GM12878 (cell line): ENCODE results near the gene HOXD11. TPM values are rescaled to one million over a fixed set of nuclear protein-coding genes. Genes with fewer than 3 reads are reported as not detected.

Source experiments
- ATAC-seq: fragments of 200-7000 bp; cut with Tn5 transposase; 3 replicates; pipeline ENCODE4 v1.9.1; 2020; ENCODE audit warnings: mild to moderate bottlenecking, moderate library complexity
- BruUV-seq: library from RNA; stranded (reverse); fragments of 400-500 nt; replicated peaks from 2 replicates; lab custom pipeline; 2021; lab: Mats Ljungman, UMichigan
- CTCF ChIA-PET: fragments of 300-600 bp; sonication (Branson Sonifier 250); formaldehyde crosslinking; extraction: SDS; loops from one replicate; lab custom pipeline; 2021; ENCODE audit warnings: inconsistent platforms; lab: Yijun Ruan, JAX
- POLR2A ChIA-PET: fragments of 350-600 bp; formaldehyde crosslinking; extraction: SDS; loops from one replicate; lab custom pipeline; 2021; ENCODE audit warnings: inconsistent platforms; lab: Charles Lee
- RAD21 ChIA-PET: fragments of 300-600 bp; sonication (Branson Sonifier 250); formaldehyde crosslinking; loops from one replicate; lab custom pipeline; 2023; ENCODE audit warnings: antibody characterized with exemption; ENCODE audit not compliant: unreplicated experiment; lab: Charles Lee
- SMC1A ChIA-PET: fragments of 300-600 bp; sonication (Branson Sonifier 250); formaldehyde crosslinking; loops from one replicate; lab custom pipeline; 2023; ENCODE audit not compliant: unreplicated experiment, uncharacterized antibody; lab: Charles Lee
- DNase-seq: peaks from one replicate; pipeline ENCODE4 v3.0.0-alpha.2; 2011; ENCODE audit warnings: low read depth, low spot score
- FAIRE-seq: peaks from 3 replicates; lab custom pipeline; 2011; peaks lifted over from hg19 to GRCh38; lab: Jason Lieb, UNC
- H2AFZ ChIP-seq: 2 replicates; pipeline ENCODE4 v1.6.0; 2011; ENCODE audit warnings: low read depth, low read length, control low read depth; ENCODE audit not compliant: control insufficient read depth
- H3K27ac ChIP-seq: 2 replicates; pipeline ENCODE4 v1.5.1; 2011; ENCODE audit warnings: control low read depth; ENCODE audit not compliant: control insufficient read depth, insufficient read depth
- H3K27me3 ChIP-seq, 2 experiments: replicated peaks in 1 of 2; 2 replicates each; pipeline versions ENCODE4 v1.6.0 to v1.6.1; 2011; ENCODE audit warnings: low read length in 1 of 2; ENCODE audit not compliant: control insufficient read depth in 2 of 2, insufficient read depth in 2 of 2
- H3K36me3 ChIP-seq, 2 experiments: 2 replicates each; pipeline ENCODE4 v1.5.1; 2011; ENCODE audit warnings: low read length in 1 of 2; ENCODE audit not compliant: control insufficient read depth in 2 of 2, insufficient read depth in 2 of 2
- H3K4me1 ChIP-seq: 2 replicates; pipeline ENCODE4 v1.6.1; 2011; ENCODE audit warnings: mild to moderate bottlenecking, low read length, moderate library complexity, mixed read lengths; ENCODE audit not compliant: control insufficient read depth, insufficient read depth
- H3K4me2 ChIP-seq: 2 replicates; pipeline ENCODE4 v1.6.0; 2011; ENCODE audit warnings: control low read depth; ENCODE audit not compliant: control insufficient read depth, insufficient read depth
- H3K4me3 ChIP-seq: fragments of 200-600 bp; sonication (generic); 2 replicates; pipeline ENCODE4 v1.5.1; 2016
- H3K79me2 ChIP-seq: 2 replicates; pipeline ENCODE4 v1.6.0; 2011; ENCODE audit warnings: low read length; ENCODE audit not compliant: control insufficient read depth, insufficient read depth
- H3K9ac ChIP-seq: 2 replicates; pipeline ENCODE4 v1.8.0; 2011; ENCODE audit warnings: low read length, control low read depth, mixed read lengths; ENCODE audit not compliant: control insufficient read depth, insufficient read depth
- H3K9me3 ChIP-seq: replicated peaks from 3 replicates; pipeline ENCODE4 v1.5.1; 2011; ENCODE audit warnings: mild to moderate bottlenecking, low read length; ENCODE audit not compliant: control insufficient read depth, insufficient read depth
- H4K20me1 ChIP-seq: 2 replicates; pipeline ENCODE4 v1.6.0; 2011; ENCODE audit not compliant: control insufficient read depth, insufficient read depth
- BHLHE40 ChIP-seq, 2 experiments: fragments of 450-650 bp in 1 of 2; IDR thresholded peaks; 2 replicates each; pipeline ENCODE4 v1.6.1; 2011 to 2017; ENCODE audit warnings: low read depth in 2 of 2, borderline replicate concordance in 1 of 2, improper control_type of control experiment in 1 of 2, low read length in 1 of 2, mild to moderate bottlenecking in 1 of 2
- CHD2 ChIP-seq: IDR thresholded peaks from 2 replicates; pipeline ENCODE4 v1.6.1; 2011; ENCODE audit warnings: low read depth, low read length, improper control_type of control experiment, borderline replicate concordance
- CREM ChIP-seq: IDR thresholded peaks from 2 replicates; pipeline ENCODE4 v1.6.1; 2014; ENCODE audit warnings: antibody characterized with exemption, low read depth
- GABPA ChIP-seq: IDR thresholded peaks from 2 replicates; pipeline ENCODE4 v1.6.1; 2014; ENCODE audit warnings: antibody characterized with exemption, low read depth, mild to moderate bottlenecking, inconsistent platforms
- JUND ChIP-seq: IDR thresholded peaks from 2 replicates; pipeline ENCODE4 v1.6.1; 2012; ENCODE audit warnings: low read depth, mild to moderate bottlenecking, low read length, improper control_type of control experiment, moderate library complexity
- KDM1A ChIP-seq: fragments of 200-600 bp; sonication (generic); IDR thresholded peaks from 2 replicates; pipeline ENCODE4 v1.6.1; 2016; ENCODE audit warnings: borderline replicate concordance
- NFYB ChIP-seq: IDR thresholded peaks from 2 replicates; pipeline ENCODE4 v1.6.1; 2011; ENCODE audit warnings: low read depth, mild to moderate bottlenecking, low read length, improper control_type of control experiment, moderate library complexity; ENCODE audit not compliant: insufficient read depth
- NR2C2 ChIP-seq: IDR thresholded peaks from 2 replicates; pipeline ENCODE4 v1.6.1; 2011; ENCODE audit warnings: borderline replicate concordance, low read depth; ENCODE audit not compliant: control insufficient read depth, insufficient read length
- RB1 ChIP-seq: fragments of 450-650 bp; formaldehyde crosslinking; IDR thresholded peaks from 2 replicates; pipeline ENCODE4 v1.6.1; 2017; ENCODE audit warnings: mild to moderate bottlenecking, borderline replicate concordance
- WRNIP1 ChIP-seq: IDR thresholded peaks from 2 replicates; pipeline ENCODE4 v1.6.1; 2011; ENCODE audit warnings: low read depth, low read length, improper control_type of control experiment, borderline replicate concordance
- YY1 ChIP-seq: IDR thresholded peaks from 2 replicates; pipeline ENCODE4 v1.6.1; 2011; ENCODE audit warnings: low read depth, mild to moderate bottlenecking, low read length
- WGBS: methylation state at CpG from one replicate; pipeline ENCODE4 v1.1.6; 2016; ENCODE audit warnings: low lambda C conversion rate; ENCODE audit not compliant: insufficient replicate concordance, insufficient coverage; ENCODE audit errors: missing lambda C conversion rate; 5-methylcytosine and 5-hydroxymethylcytosine counted together
- in situ Hi-C: fragments of 300-500 bp; cut with MboI; formaldehyde crosslinking; loops from 9 replicates; pipeline ENCODE4 v1.14.3; 2018; ENCODE audit warnings: mixed read lengths
- intact Hi-C: fragments of 100-400 bp; cut with micrococcal nuclease; formaldehyde crosslinking; loops from one replicate; pipeline ENCODE4 v1.14.2; 2022; ENCODE audit not compliant: unreplicated experiment
- polyA plus RNA-seq, 11 experiments: library from polyadenylated mRNA; depleted of rRNA in 4 of 11; unstranded in 6 of 11; stranded (reverse) in 5 of 11; fragments of >200 nt; fragmentation: Nextera tagmentation in 4 of 11; fragmentation: Illumina TruSeq in 1 of 11; extraction: Ambion mirVana in 4 of 11; extraction: Trizol in 1 of 11; gene quantifications; 1 replicate in 1 of 11; 2 replicates in 10 of 11; pipeline versions ENCODE4 v1.2.1 to v1.2.3, GENCODE V29; 2011 to 2016; ENCODE audit warnings: inconsistent platforms in 2 of 11, missing spikeins in 2 of 11, low read depth in 1 of 11
- total RNA-seq, 4 experiments: library from RNA; depleted of rRNA in 3 of 4; stranded (reverse); fragments of >200 nt in 3 of 4; fragmentation: Illumina TruSeq in 1 of 4; extraction: Trizol in 1 of 4; gene quantifications; 2 replicates each; pipeline versions ENCODE4 v1.2.1 to v1.2.3, GENCODE V29; 2013 to 2021
- TF ChIP-seq, protein P1 (sequence below): fragments of 450-650 bp; IDR thresholded peaks from 2 replicates; pipeline ENCODE4 v1.6.1; 2017; ENCODE audit warnings: mild to moderate bottlenecking, moderate library complexity
- TF ChIP-seq, protein P2 (sequence below): fragments of 450-650 bp; IDR thresholded peaks from 2 replicates; pipeline ENCODE4 v1.6.1; 2016; ENCODE audit warnings: mild to moderate bottlenecking
- TF ChIP-seq, protein P3 (sequence below): fragments of 450-650 bp; IDR thresholded peaks from 2 replicates; pipeline ENCODE4 v1.6.1; 2016; ENCODE audit warnings: mild to moderate bottlenecking, moderate library complexity, borderline replicate concordance

The HOXD11 gene
- total and polyA plus RNA-seq, 10 of the 15 experiments (the other 5 are each of a cell fraction or from before 2014, with no cell fraction given): not detected

DNA sequence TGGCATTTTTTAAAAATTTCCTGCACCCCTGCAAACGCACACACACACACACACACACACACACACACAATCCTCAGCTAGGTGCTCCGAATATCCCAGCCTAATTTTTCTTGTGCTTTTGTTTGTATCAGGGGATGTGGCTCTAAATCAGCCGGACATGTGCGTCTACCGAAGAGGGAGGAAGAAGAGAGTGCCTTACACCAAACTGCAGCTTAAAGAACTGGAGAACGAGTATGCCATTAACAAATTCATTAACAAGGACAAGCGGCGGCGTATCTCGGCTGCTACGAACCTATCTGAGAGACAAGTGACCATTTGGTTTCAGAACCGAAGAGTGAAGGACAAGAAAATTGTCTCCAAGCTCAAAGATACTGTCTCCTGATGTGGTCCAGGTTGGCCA lies 12.7 kb upstream of the HOXD11 start (continued):
- TF ChIP-seq, protein P1, sequence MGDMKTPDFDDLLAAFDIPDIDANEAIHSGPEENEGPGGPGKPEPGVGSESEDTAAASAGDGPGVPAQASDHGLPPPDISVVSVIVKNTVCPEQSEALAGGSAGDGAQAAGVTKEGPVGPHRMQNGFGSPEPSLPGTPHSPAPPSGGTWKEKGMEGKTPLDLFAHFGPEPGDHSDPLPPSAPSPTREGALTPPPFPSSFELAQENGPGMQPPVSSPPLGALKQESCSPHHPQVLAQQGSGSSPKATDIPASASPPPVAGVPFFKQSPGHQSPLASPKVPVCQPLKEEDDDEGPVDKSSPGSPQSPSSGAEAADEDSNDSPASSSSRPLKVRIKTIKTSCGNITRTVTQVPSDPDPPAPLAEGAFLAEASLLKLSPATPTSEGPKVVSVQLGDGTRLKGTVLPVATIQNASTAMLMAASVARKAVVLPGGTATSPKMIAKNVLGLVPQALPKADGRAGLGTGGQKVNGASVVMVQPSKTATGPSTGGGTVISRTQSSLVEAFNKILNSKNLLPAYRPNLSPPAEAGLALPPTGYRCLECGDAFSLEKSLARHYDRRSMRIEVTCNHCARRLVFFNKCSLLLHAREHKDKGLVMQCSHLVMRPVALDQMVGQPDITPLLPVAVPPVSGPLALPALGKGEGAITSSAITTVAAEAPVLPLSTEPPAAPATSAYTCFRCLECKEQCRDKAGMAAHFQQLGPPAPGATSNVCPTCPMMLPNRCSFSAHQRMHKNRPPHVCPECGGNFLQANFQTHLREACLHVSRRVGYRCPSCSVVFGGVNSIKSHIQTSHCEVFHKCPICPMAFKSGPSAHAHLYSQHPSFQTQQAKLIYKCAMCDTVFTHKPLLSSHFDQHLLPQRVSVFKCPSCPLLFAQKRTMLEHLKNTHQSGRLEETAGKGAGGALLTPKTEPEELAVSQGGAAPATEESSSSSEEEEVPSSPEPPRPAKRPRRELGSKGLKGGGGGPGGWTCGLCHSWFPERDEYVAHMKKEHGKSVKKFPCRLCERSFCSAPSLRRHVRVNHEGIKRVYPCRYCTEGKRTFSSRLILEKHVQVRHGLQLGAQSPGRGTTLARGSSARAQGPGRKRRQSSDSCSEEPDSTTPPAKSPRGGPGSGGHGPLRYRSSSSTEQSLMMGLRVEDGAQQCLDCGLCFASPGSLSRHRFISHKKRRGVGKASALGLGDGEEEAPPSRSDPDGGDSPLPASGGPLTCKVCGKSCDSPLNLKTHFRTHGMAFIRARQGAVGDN: no peak
- TF ChIP-seq GABPA (no peak), CREM (no peak), YY1 (no peak), NR2C2 (no peak), WRNIP1 (no peak)
- TF ChIP-seq, protein P2, sequence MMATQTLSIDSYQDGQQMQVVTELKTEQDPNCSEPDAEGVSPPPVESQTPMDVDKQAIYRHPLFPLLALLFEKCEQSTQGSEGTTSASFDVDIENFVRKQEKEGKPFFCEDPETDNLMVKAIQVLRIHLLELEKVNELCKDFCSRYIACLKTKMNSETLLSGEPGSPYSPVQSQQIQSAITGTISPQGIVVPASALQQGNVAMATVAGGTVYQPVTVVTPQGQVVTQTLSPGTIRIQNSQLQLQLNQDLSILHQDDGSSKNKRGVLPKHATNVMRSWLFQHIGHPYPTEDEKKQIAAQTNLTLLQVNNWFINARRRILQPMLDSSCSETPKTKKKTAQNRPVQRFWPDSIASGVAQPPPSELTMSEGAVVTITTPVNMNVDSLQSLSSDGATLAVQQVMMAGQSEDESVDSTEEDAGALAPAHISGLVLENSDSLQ: no peak

DNA sequence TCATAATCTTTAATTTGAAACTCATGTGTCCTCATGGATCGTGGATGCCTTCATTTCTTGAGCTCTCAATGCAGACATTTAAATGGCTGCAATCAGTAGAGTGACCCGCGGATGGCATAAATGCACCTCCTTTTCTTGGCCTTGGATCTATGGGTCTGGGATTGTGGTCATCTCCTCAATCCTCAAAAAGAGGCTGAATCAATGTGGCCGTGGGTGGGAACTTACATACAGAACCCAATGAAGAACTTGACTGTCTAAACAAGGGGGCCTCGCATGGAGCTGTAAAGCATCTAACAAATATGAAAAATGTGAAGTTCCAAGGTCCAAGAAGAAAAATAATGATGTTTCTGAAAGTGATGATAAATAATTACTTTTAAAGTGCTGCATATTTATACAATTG lies 11.7 kb upstream of the HOXD11 start:
- Histone ChIP-seq H2AFZ (no peak overlapping the region), H3K9ac (no peak overlapping the region), H3K27ac (no peak overlapping the region), H3K9me3 (no peaks in the 10 kb centered on the region; the same call in 2 of the 3 replicates), H3K4me3 (no peak overlapping the region), H3K27me3 (peaks cover 15 to 42% of the 10 kb centered on the region in 2 experiments), H3K36me3 (no peaks in the 10 kb centered on the region), H3K4me1 (peaks cover 3% of the 10 kb centered on the region; the same call in 1 of the 2 replicates), H4K20me1 (no peaks in the 10 kb centered on the region), H3K79me2 (no peaks in the 10 kb centered on the region), H3K4me2 (no peak overlapping the region)
- in situ Hi-C loops (loop anchor here (5.0 kb wide), 2 partner anchors 408 to 728 kb away; no protein-coding TSS in a partner anchor), intact Hi-C loops (no loop called here)
- FAIRE-seq (no peak), DNase-seq (no peak), ATAC-seq (no peak)
- no TSS peak for BruUV-seq
- CTCF ChIA-PET: interaction anchor here (0.9 to 3.7 kb wide), 4 partner anchors 11 to 539 kb away, joined by 3 to 83 read pairs (median 5); partner anchors contain the start of gene EVX2
- 22% methylated on average over 5 of the region's 5 CpGs for whole genome bisulfite sequencing
- SMC1A ChIA-PET: interaction anchor here (0.6 to 4.7 kb wide), 3 partner anchors 406 to 1346 kb away, joined by 3 to 56 read pairs (median 3); no protein-coding TSS in a partner anchor
- RAD21 ChIA-PET: interaction anchor here (2.8 to 3.0 kb wide), 2 partner anchors 406 to 844 kb away, joined by 10 to 50 read pairs; no protein-coding TSS in a partner anchor
- POLR2A ChIA-PET: no interaction called here
- no peak for TF ChIP-seq BHLHE40 (IDR thresholded peaks at IDR 0.05; ENCODE audit: borderline replicate concordance in 1 of 2, low read depth in 2 of 2, low read length in 1 of 2)
- TF ChIP-seq, protein P3, sequence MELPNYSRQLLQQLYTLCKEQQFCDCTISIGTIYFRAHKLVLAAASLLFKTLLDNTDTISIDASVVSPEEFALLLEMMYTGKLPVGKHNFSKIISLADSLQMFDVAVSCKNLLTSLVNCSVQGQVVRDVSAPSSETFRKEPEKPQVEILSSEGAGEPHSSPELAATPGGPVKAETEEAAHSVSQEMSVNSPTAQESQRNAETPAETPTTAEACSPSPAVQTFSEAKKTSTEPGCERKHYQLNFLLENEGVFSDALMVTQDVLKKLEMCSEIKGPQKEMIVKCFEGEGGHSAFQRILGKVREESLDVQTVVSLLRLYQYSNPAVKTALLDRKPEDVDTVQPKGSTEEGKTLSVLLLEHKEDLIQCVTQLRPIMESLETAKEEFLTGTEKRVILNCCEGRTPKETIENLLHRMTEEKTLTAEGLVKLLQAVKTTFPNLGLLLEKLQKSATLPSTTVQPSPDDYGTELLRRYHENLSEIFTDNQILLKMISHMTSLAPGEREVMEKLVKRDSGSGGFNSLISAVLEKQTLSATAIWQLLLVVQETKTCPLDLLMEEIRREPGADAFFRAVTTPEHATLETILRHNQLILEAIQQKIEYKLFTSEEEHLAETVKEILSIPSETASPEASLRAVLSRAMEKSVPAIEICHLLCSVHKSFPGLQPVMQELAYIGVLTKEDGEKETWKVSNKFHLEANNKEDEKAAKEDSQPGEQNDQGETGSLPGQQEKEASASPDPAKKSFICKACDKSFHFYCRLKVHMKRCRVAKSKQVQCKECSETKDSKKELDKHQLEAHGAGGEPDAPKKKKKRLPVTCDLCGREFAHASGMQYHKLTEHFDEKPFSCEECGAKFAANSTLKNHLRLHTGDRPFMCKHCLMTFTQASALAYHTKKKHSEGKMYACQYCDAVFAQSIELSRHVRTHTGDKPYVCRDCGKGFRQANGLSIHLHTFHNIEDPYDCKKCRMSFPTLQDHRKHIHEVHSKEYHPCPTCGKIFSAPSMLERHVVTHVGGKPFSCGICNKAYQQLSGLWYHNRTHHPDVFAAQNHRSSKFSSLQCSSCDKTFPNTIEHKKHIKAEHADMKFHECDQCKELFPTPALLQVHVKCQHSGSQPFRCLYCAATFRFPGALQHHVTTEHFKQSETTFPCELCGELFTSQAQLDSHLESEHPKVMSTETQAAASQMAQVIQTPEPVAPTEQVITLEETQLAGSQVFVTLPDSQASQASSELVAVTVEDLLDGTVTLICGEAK: no peak
- no peak for TF ChIP-seq RB1
- TF ChIP-seq NFYB: no peak
- TF ChIP-seq KDM1A: no peak
- no peak for TF ChIP-seq JUND
- TF ChIP-seq CHD2: no peak
